SK-N-MC (cell line): Measurements from ENCODE around the gene ITPRIP.

Experiments
- DNase-seq: peaks from one replicate; pipeline ENCODE4 v3.0.0-alpha.2; 2011; ENCODE audit warnings: low read depth, low spot score
- H3K27ac ChIP-seq: fragments of 200-600 bp; sonication (generic); 2 replicates; pipeline ENCODE4 v1.5.1; 2016; ENCODE audit warnings: mixed run types
- H3K36me3 ChIP-seq: fragments of 200-600 bp; sonication (generic); 2 replicates; pipeline ENCODE4 v1.6.1; 2017; ENCODE audit warnings: antibody characterized with exemption, low read length, mixed read lengths; ENCODE audit not compliant: insufficient read depth
- H3K4me3 ChIP-seq: fragments of 200-600 bp; sonication (generic); 2 replicates; pipeline ENCODE4 v1.5.1; 2016
- H3K9ac ChIP-seq: fragments of 200-600 bp; sonication (generic); 2 replicates; pipeline ENCODE4 v1.8.0; 2017; ENCODE audit warnings: mixed run types, mixed read lengths; ENCODE audit not compliant: insufficient read length
- H3K9me3 ChIP-seq: fragments of 200-600 bp; sonication (generic); 2 replicates; pipeline ENCODE4 v1.6.1; 2017; ENCODE audit warnings: low read depth, mild to moderate bottlenecking, antibody characterized with exemption, low read length, moderate library complexity, mixed read lengths
- EZH2 ChIP-seq: fragments of 200-600 bp; sonication (generic); IDR thresholded peaks from one replicate; pipeline ENCODE4 v1.6.1; 2017; ENCODE audit warnings: antibody characterized with exemption
- FOXP2 ChIP-seq: optimal IDR thresholded peaks from 2 replicates; pipeline ENCODE3; 2011; ENCODE audit warnings: mild to moderate bottlenecking, moderate library complexity; ENCODE audit not compliant: insufficient read depth; ENCODE audit errors: extremely low read length, control extremely low read depth
- POLR2AphosphoS5 ChIP-seq: IDR thresholded peaks from 2 replicates; pipeline ENCODE4 v1.6.1; 2012; ENCODE audit warnings: mild to moderate bottlenecking, low read depth, low read length, borderline replicate concordance

Gene ITPRIP

GRCh38 chr10:104273286-104273685 lies 65.0 kb downstream of the ITPRIP start:
- TF ChIP-seq EZH2 (no peak), FOXP2 (no peak), POLR2AphosphoS5 (no peak)
- Histone ChIP-seq H3K36me3 (no peaks in the 10 kb centered on the region), H3K9me3 (no peaks in the 10 kb centered on the region), H3K4me3 (no peak overlapping the region), H3K27ac (no peak overlapping the region), H3K9ac (no peak overlapping the region)
- DNase-seq, result no peak

- Histone ChIP-seq H3K9ac (peak within 1 kb of the TSS; percentile 95), H3K9me3 (no peaks in the 10 kb centered on the region), H3K36me3 (peaks cover 13% of the 10 kb centered on the region; the same call in 1 of the 2 replicates), H3K4me3 (peak within 1 kb of the TSS; percentile 84), H3K27ac (no peak within 1 kb of the TSS)
- TF ChIP-seq FOXP2 (no peak), POLR2AphosphoS5 (peak; percentile 77)
- DNase-seq, result peak; percentile 71
Measured at GRCh38 chr10:104268713-104269645, 69.3 kb downstream of the ITPRIP start, which contains the start of gene GSTO2. Gene GSTO2, plus strand, starts transcription at chr10:104269184. Its CDS starts 5,732 bp downstream, at chr10:104274916.

GRCh38 chr10:104268405-104268712 lies 69.9 kb downstream of the ITPRIP start:
- TF ChIP-seq FOXP2, result no peak
- H3K36me3 ChIP-seq, result peaks cover 16% of the 10 kb centered on the region; the same call in 1 of the 2 replicates
- no peak overlapping the region for H3K27ac ChIP-seq
- peak overlapping the region; percentile 74 for H3K9ac ChIP-seq
- peak overlapping the region; percentile 84 for H3K4me3 ChIP-seq
- H3K9me3 ChIP-seq, result no peaks in the 10 kb centered on the region
- DNase-seq, result no peak

GRCh38 chr10:104267721-104268404 lies 70.4 kb downstream of the ITPRIP start:
- peak overlapping the region; percentile 84 for H3K4me3 ChIP-seq
- H3K9ac ChIP-seq, result peak overlapping the region; percentile 74
- H3K27ac ChIP-seq, result no peak overlapping the region
- H3K9me3 ChIP-seq, result no peaks in the 10 kb centered on the region
- DNase-seq, result no peak
- no peak for TF ChIP-seq POLR2AphosphoS5
- TF ChIP-seq EZH2, result no peak
- TF ChIP-seq FOXP2, result no peak
- H3K36me3 ChIP-seq, result peaks cover 19% of the 10 kb centered on the region

GRCh38 chr10:104264783-104265182 lies 73.5 kb downstream of the ITPRIP start:
- H3K36me3 ChIP-seq, result peaks cover 35% of the 10 kb centered on the region
- H3K9me3 ChIP-seq, result no peaks in the 10 kb centered on the region
- H3K9ac ChIP-seq, result no peak overlapping the region
- H3K4me3 ChIP-seq, result no peak overlapping the region
- no peak overlapping the region for H3K27ac ChIP-seq
- no peak for DNase-seq
- no peak for TF ChIP-seq FOXP2
- no peak for TF ChIP-seq POLR2AphosphoS5
- no peak for TF ChIP-seq EZH2

- no peak overlapping the region for H3K4me3 ChIP-seq
- H3K9ac ChIP-seq, result no peak overlapping the region
- no peak for TF ChIP-seq EZH2
- TF ChIP-seq FOXP2, result no peak
- no peak for TF ChIP-seq POLR2AphosphoS5
- no peak overlapping the region for H3K27ac ChIP-seq
- H3K9me3 ChIP-seq, result no peaks in the 10 kb centered on the region
- no peak for DNase-seq
- peaks cover 51% of the 10 kb centered on the region for H3K36me3 ChIP-seq
Measured at GRCh38 chr10:104262055-104262454, 76.2 kb downstream of the ITPRIP start.

- no peak for DNase-seq
- Histone ChIP-seq H3K36me3 (peaks cover 46% of the 10 kb centered on the region), H3K4me3 (no peak overlapping the region), H3K27ac (no peak overlapping the region), H3K9me3 (no peaks in the 10 kb centered on the region), H3K9ac (no peak overlapping the region)
- TF ChIP-seq POLR2AphosphoS5 (no peak), EZH2 (no peak), FOXP2 (no peak)
Measured at GRCh38 chr10:104260775-104261115, 77.5 kb downstream of the ITPRIP start.

GRCh38 chr10:104259999-104260774 lies 78.1 kb downstream of the ITPRIP start:
- Histone ChIP-seq H3K27ac (no peak overlapping the region), H3K36me3 (peaks cover 43% of the 10 kb centered on the region), H3K9me3 (no peaks in the 10 kb centered on the region), H3K9ac (no peak overlapping the region), H3K4me3 (no peak overlapping the region)
- no peak for DNase-seq
- TF ChIP-seq POLR2AphosphoS5 (no peak), FOXP2 (no peak), EZH2 (no peak)
